HCT116 (cell line): ENCODE results near the gene MALRD1. TPM values are rescaled to one million over a fixed set of nuclear protein-coding genes. Genes with fewer than 3 reads are reported as not detected.

ENCODE experiments used
- ATAC-seq: fragments of 200-7000 bp; cut with Tn5 transposase; 2 replicates; pipeline ENCODE4 v1.9.1; 2020; ENCODE audit warnings: mild to moderate bottlenecking, moderate library complexity
- BruUV-seq: library from RNA; stranded (reverse); fragments of 400-500 nt; replicated peaks from 2 replicates; lab custom pipeline; 2021; lab: Mats Ljungman, UMichigan
- CTCF ChIA-PET: fragments of 300-600 bp; sonication (Branson Sonifier 250); formaldehyde crosslinking; loops from one replicate; lab custom pipeline; 2021; ENCODE audit warnings: antibody characterized with exemption; lab: Charles Lee
- POLR2A ChIA-PET: fragments of 300-600, 350-600 bp; sonication (Branson Sonifier 250); formaldehyde crosslinking; loops from one replicate; lab custom pipeline; 2021; ENCODE audit warnings: antibody characterized with exemption; lab: Charles Lee
- RAD21 ChIA-PET, 2 experiments: fragments of 300-600 bp; sonication (Branson Sonifier 250); formaldehyde crosslinking; loops; one replicate each; lab custom pipeline; 2023; ENCODE audit warnings: low total read pairs in 2 of 2; ENCODE audit not compliant: uncharacterized antibody in 2 of 2, unreplicated experiment in 2 of 2, low non-redundant PET in 1 of 2; lab: Charles Lee
- DNase-seq: peaks from one replicate; pipeline ENCODE4 v3.0.0-alpha.2; 2010; ENCODE audit warnings: low read depth, low spot score
- H2AFZ ChIP-seq: fragments of 200-600 bp; shearing (Covaris generic), sonication (generic); 2 replicates; pipeline ENCODE4 v1.6.1; 2017; ENCODE audit warnings: low read depth, mixed run types, mixed read lengths, antibody characterized with exemption, low read length; ENCODE audit not compliant: poor library complexity, severe bottlenecking
- H3K27ac ChIP-seq: 2 replicates; pipeline ENCODE4 v1.5.1; 2012; ENCODE audit warnings: low read depth, low read length
- H3K27me3 ChIP-seq: fragments of 200-600 bp; sonication (generic); 2 replicates; pipeline ENCODE4 v1.6.1; 2016; ENCODE audit warnings: mixed run types, low read length, mixed read lengths; ENCODE audit not compliant: insufficient read depth
- H3K36me3 ChIP-seq, 2 experiments: fragments of 200-500 bp in 1 of 2; fragments of 200-600 bp in 1 of 2; sonication (Bioruptor generic) in 1 of 2; sonication (generic) in 1 of 2; 2 replicates each; pipeline versions ENCODE4 v1.5.1 to v1.6.1; 2014 to 2016; ENCODE audit warnings: low read length in 2 of 2, inconsistent platforms in 1 of 2, mixed read lengths in 1 of 2, mixed run types in 1 of 2; ENCODE audit not compliant: insufficient read depth in 2 of 2, control insufficient read depth in 1 of 2
- H3K4me1 ChIP-seq, 2 experiments: fragments of 200-600 bp in 1 of 2; sonication (generic) in 1 of 2; 2 replicates each; pipeline versions ENCODE4 v1.5.1 to v1.6.1; 2012 to 2017; ENCODE audit warnings: low read length in 2 of 2, inconsistent platforms in 1 of 2, mild to moderate bottlenecking in 1 of 2, mixed read lengths in 1 of 2, mixed run types in 1 of 2, moderate library complexity in 1 of 2; ENCODE audit not compliant: insufficient read depth in 2 of 2, control insufficient read depth in 1 of 2
- H3K4me2 ChIP-seq: fragments of 200-600 bp; sonication (generic); 2 replicates; pipeline ENCODE4 v1.6.1; 2017; ENCODE audit warnings: mixed run types, low read length, mixed read lengths
- H3K4me3 ChIP-seq, 2 experiments: fragments of 200-600 bp in 1 of 2; sonication (generic) in 1 of 2; replicated peaks in 1 of 2; 2 replicates each; pipeline ENCODE4 v1.5.1; 2011 to 2016; ENCODE audit warnings: low read length in 2 of 2, control low read depth in 1 of 2, low read depth in 1 of 2, mild to moderate bottlenecking in 1 of 2, mixed read lengths in 1 of 2, mixed run types in 1 of 2
- H3K79me2 ChIP-seq: fragments of 200-600 bp; sonication (generic); 2 replicates; pipeline ENCODE4 v1.6.1; 2017; ENCODE audit warnings: mild to moderate bottlenecking, mixed run types, low read length, moderate library complexity, mixed read lengths; ENCODE audit not compliant: insufficient read depth
- H3K9ac ChIP-seq: fragments of 200-600 bp; sonication (generic); 2 replicates; pipeline ENCODE4 v1.6.1; 2016; ENCODE audit warnings: low read length, mixed read lengths
- H3K9me2 ChIP-seq: fragments of 200-600 bp; sonication (generic), shearing (Covaris generic); 2 replicates; pipeline ENCODE4 v1.6.1; 2017; ENCODE audit warnings: mixed run types, mild to moderate bottlenecking, moderate library complexity; ENCODE audit not compliant: insufficient read depth
- H3K9me3 ChIP-seq, 2 experiments: fragments of 200-500 bp in 1 of 2; fragments of 200-600 bp in 1 of 2; sonication (Bioruptor generic) in 1 of 2; sonication (generic) in 1 of 2; 2 replicates each; pipeline ENCODE4 v1.6.1; 2014 to 2017; ENCODE audit warnings: low read length in 2 of 2, mixed read lengths in 2 of 2, inconsistent platforms in 1 of 2, low read depth in 1 of 2, mild to moderate bottlenecking in 1 of 2, mixed run types in 1 of 2, moderate library complexity in 1 of 2; ENCODE audit not compliant: control insufficient read depth in 1 of 2, insufficient read depth in 1 of 2
- H4K20me1 ChIP-seq: fragments of 200-600 bp; sonication (generic), shearing (Covaris generic); 2 replicates; pipeline ENCODE4 v1.6.1; 2017; ENCODE audit warnings: mixed run types, mild to moderate bottlenecking, moderate library complexity; ENCODE audit not compliant: insufficient read depth
- EGR1 ChIP-seq: IDR thresholded peaks from 2 replicates; pipeline ENCODE4 v1.6.1; 2012; ENCODE audit warnings: low read depth
- EZH2 ChIP-seq: fragments of 200-600 bp; sonication (generic); IDR thresholded peaks from 2 replicates; pipeline ENCODE4 v1.6.1; 2017; ENCODE audit warnings: antibody characterized with exemption, mixed run types
- RAD21 ChIP-seq: IDR thresholded peaks from 2 replicates; pipeline ENCODE4 v1.6.1; 2012; ENCODE audit warnings: low read depth, mild to moderate bottlenecking
- SIN3A ChIP-seq: IDR thresholded peaks from 2 replicates; pipeline ENCODE4 v1.6.1; 2012; ENCODE audit warnings: low read depth
- SP1 ChIP-seq: IDR thresholded peaks from 2 replicates; pipeline ENCODE4 v1.6.1; 2012; ENCODE audit warnings: low read depth
- intact Hi-C: fragments of 100-400 bp; cut with micrococcal nuclease; formaldehyde crosslinking; loops from 2 replicates; pipeline ENCODE4 v1.10.0; 2022
- total RNA-seq: library from RNA; stranded (reverse); gene quantifications from one replicate; pipeline ENCODE4 v1.2.1, GENCODE V29; 2021; ENCODE audit not compliant: unreplicated experiment
- TF ChIP-seq, protein P1 (sequence below), 3 experiments: fragments of 200-600 bp in 1 of 3; sonication (generic) in 1 of 3; IDR thresholded peaks in 2 of 3; conservative IDR thresholded peaks in 1 of 3; 2 replicates each; pipeline ENCODE4 v1.5.1; 2012 to 2017; ENCODE audit warnings: low read depth in 2 of 3, low read length in 2 of 3, antibody characterized with exemption in 1 of 3, borderline replicate concordance in 1 of 3, control low read depth in 1 of 3, mild to moderate bottlenecking in 1 of 3, mixed read lengths in 1 of 3, mixed run types in 1 of 3, moderate library complexity in 1 of 3; ENCODE audit not compliant: insufficient read depth in 1 of 3
- TF ChIP-seq, protein P2 (sequence below): IDR thresholded peaks from 2 replicates; pipeline ENCODE4 v1.6.1; 2012; ENCODE audit warnings: low read depth

The MALRD1 gene
- total RNA-seq, 1 experiment from 2014 or later, result not detected

DNA sequence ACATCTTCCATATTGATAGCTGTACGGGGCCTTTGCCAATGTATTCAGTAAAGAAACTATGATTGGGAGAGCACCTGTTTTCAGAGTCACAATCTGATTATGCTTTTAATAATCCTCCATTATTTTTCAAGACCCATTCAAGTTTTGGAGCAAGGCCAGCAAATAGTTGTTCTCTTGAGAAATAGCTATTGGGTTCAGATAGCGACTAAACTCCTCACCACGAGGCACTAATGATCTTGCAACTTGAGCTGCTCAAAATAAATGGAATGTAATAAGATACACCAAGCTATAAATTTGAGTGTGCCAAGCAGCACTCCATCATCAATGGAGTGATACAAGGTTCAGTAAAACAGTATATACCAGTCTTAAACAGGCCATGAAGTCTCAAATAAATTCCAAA is 7.4 kb upstream of the MALRD1 start:
- Histone ChIP-seq H3K9me2 (no peaks in the 10 kb centered on the region), H3K9me3 (peaks cover 13 to 16% of the 10 kb centered on the region in 2 experiments; a peak in 2 of 4 replicates), H3K27ac (no peak overlapping the region), H3K79me2 (no peaks in the 10 kb centered on the region), H3K4me3 (no peak overlapping the region), H2AFZ (no peak overlapping the region), H3K27me3 (no peaks in the 10 kb centered on the region), H3K4me2 (no peak overlapping the region), H3K9ac (no peak overlapping the region), H3K4me1 (no peaks in the 10 kb centered on the region), H4K20me1 (no peaks in the 10 kb centered on the region), H3K36me3 (no peaks in the 10 kb centered on the region)
- intact Hi-C loops, result no loop called here
- TF ChIP-seq SP1 (no peak), SIN3A (no peak), EGR1 (no peak), RAD21 (no peak), EZH2 (no peak)
- TF ChIP-seq, protein P1, sequence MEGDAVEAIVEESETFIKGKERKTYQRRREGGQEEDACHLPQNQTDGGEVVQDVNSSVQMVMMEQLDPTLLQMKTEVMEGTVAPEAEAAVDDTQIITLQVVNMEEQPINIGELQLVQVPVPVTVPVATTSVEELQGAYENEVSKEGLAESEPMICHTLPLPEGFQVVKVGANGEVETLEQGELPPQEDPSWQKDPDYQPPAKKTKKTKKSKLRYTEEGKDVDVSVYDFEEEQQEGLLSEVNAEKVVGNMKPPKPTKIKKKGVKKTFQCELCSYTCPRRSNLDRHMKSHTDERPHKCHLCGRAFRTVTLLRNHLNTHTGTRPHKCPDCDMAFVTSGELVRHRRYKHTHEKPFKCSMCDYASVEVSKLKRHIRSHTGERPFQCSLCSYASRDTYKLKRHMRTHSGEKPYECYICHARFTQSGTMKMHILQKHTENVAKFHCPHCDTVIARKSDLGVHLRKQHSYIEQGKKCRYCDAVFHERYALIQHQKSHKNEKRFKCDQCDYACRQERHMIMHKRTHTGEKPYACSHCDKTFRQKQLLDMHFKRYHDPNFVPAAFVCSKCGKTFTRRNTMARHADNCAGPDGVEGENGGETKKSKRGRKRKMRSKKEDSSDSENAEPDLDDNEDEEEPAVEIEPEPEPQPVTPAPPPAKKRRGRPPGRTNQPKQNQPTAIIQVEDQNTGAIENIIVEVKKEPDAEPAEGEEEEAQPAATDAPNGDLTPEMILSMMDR (IDR thresholded peaks at IDR 0.05 in 2 of 3, conservative IDR thresholded peaks at IDR 0.05 in 1 of 3; ENCODE audit: borderline replicate concordance in 1 of 3, insufficient read depth in 1 of 3, low read depth in 2 of 3, low read length in 2 of 3), result no peak
- TF ChIP-seq, protein P2, sequence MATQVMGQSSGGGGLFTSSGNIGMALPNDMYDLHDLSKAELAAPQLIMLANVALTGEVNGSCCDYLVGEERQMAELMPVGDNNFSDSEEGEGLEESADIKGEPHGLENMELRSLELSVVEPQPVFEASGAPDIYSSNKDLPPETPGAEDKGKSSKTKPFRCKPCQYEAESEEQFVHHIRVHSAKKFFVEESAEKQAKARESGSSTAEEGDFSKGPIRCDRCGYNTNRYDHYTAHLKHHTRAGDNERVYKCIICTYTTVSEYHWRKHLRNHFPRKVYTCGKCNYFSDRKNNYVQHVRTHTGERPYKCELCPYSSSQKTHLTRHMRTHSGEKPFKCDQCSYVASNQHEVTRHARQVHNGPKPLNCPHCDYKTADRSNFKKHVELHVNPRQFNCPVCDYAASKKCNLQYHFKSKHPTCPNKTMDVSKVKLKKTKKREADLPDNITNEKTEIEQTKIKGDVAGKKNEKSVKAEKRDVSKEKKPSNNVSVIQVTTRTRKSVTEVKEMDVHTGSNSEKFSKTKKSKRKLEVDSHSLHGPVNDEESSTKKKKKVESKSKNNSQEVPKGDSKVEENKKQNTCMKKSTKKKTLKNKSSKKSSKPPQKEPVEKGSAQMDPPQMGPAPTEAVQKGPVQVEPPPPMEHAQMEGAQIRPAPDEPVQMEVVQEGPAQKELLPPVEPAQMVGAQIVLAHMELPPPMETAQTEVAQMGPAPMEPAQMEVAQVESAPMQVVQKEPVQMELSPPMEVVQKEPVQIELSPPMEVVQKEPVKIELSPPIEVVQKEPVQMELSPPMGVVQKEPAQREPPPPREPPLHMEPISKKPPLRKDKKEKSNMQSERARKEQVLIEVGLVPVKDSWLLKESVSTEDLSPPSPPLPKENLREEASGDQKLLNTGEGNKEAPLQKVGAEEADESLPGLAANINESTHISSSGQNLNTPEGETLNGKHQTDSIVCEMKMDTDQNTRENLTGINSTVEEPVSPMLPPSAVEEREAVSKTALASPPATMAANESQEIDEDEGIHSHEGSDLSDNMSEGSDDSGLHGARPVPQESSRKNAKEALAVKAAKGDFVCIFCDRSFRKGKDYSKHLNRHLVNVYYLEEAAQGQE, result no peak
- BruUV-seq, result no TSS peak
- ChIA-PET POLR2A (no interaction called here), CTCF (no interaction called here), RAD21 (no interaction called here)
- ATAC-seq (no peak), DNase-seq (no peak)
